NCI-H446 treated with DMSO at 0.1 percent for 48 hours (cell line): ENCODE results near the gene FANCD2OS.
"Not testable (repeated sequence)": the region's sequence is repeated elsewhere in the genome, so short reads cannot be mapped to it uniquely, and the experiment has no call there.

Experiments used
- DNase-seq: peaks from one replicate; lab custom pipeline; 2025; lab: John Stamatoyannopoulos, UW

The FANCD2OS gene

DNA sequence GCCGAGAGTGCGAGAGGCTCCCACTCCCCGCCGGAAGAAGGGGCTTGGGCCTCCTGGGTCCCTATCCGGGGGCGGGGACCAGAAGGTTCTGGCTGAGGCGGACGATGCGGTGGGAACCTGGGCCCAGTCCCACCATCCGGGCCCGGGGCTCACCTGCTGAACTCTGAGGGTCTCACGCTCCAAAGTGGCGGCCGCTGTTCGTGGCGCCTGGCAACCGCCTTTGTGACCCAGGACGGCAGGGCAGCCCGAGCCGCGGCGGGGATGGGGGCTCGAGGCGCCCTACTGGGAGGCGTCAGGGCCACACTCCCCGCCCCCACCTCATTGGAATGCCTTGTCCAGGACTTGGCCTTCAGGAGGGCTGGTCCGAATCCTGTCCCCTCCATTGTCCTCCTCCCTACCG, at the start of gene FANCD2OS:
TSS of gene FANCD2OS (minus strand) at position 165 of the 400 bp plus-strand sequence. CDS start 3,481 bp downstream, outside the sequence.
- no peak for DNase-seq

- no peak for DNase-seq
Observed at GRCh38 chr3:10157031-10157430, 49.0 kb upstream of the FANCD2OS start.

DNA sequence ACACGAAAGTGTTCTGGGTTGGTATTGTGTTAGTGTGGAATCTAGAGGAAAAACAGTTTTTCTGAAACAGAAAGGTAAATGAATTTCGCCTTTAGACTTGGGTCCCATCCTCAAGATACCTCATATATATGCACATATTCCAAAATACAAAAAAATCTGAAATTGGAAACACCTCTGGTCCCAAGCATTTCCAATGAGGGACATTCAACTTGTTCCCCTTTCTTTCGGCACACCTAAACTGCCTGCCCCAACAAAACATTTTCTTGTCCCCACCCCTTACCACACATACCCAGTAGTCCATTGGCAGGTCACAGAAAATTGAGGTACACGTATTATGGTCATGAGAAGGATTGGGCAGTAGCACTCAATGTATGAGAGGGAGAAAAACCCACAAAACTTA, 47.6 kb upstream of the FANCD2OS start:
- no peak for DNase-seq

- DNase-seq: no peak
Observed at GRCh38 chr3:10155123-10155472, 47.0 kb upstream of the FANCD2OS start.

DNA sequence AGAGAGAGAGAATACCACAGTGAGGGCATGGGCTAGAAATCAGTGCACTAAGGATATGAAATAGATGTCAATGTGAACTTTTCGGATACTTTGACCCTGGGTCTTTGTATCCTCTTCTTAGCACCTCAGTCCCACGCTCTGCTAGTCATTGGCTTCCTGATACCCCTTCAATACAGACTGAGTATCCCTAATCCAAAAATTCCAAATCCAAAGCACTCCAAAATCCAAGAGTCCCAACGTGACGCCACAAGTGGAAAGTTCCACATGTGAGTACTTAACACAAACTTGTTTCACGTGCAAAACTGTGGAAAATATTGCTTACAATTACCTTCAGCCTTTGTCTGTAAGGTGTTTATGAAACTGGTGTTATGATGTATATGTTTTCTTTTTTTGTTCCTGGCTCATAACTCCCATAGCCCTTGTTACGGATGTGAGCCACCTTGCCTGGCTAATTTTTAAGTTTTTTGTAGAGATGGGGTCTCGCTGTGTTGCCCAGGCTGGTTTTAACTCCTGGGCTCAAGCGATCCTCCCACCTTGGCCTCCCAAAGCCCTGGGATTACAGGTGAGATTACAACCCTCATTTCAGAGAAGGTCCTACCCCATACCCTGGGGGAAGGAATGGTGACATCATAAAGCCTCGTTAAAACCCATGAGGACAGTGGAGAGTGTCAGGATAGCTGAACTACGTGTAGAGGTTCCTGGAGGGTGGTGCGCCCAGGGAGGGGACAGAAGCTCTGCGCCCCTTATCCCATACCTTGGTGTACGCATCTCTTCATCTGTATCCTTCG, 46.5 kb upstream of the FANCD2OS start:
- no peak for DNase-seq

DNA sequence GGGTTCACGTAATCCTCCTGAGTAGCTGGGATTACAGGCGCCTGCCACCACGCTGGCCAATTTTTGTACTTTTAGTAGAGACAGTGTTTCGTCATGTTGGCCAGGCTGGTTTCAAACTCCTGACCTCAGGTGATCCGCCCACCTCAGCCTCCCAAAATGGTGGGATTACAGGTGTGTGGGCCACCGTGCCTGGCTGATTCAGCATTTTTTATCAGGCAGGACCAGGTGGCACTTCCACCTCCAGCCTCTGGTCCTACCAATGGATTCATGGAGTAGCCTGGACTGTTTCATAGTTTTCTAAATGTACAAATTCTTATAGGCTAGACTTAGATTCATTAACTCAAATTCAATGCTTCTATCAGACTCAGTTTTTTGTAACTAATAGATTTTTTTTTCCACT, 42.9 kb upstream of the FANCD2OS start:
- no peak for DNase-seq

GRCh38 chr3:10149226-10149625, 41.2 kb upstream of the FANCD2OS start:
- DNase-seq: no peak

- no peak for DNase-seq
Observed at GRCh38 chr3:10145685-10146084, 37.6 kb upstream of the FANCD2OS start.

- DNase-seq: no peak
Observed at GRCh38 chr3:10142707-10143560, 34.9 kb upstream of the FANCD2OS start.

- no peak for DNase-seq
Observed at GRCh38 chr3:10140996-10141546, 33.0 kb upstream of the FANCD2OS start.

DNA sequence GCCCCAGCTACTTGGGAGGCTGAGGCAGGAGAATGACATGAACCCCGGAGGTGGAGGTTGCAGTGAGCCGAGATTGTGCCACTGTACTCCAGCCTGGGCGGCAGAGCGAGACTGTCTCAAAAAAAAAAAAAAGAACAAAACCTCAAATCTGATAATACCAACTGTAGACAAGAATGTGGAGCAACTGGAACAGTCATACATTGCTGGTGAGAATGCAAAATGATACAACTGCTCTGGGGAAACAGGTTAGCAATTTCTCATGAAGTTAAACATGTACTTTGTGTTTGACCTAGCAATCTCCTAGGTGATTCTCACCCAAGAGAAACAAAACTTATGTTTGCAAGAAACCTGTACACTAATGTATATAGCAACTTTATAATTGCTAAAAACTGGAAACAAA, 29.1 kb upstream of the FANCD2OS start:
- no peak for DNase-seq

GRCh38 chr3:10136426-10137005, 28.5 kb upstream of the FANCD2OS start:
- DNase-seq: no peak

- not testable (repeated sequence) for DNase-seq
Observed at GRCh38 chr3:10135872-10136271, 27.8 kb upstream of the FANCD2OS start.

DNA sequence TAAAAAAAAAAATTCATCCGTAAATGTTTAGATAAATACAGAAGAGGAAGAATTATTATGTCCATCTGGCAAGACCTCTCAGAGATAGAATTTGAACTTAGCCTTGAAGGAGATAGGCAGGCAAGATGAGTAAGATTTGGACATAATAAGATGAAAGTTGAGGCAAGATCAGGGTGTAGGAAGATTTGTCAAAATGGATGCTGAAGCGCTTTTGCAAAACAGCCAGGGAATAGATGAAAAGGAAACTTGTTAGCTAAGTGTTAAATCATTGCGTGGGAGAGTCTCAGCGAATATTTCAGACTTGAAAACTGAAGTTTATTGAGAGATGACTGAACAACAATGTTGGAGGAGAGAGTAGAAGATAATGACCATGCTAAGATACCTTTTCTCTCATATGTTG, 14.7 kb upstream of the FANCD2OS start:
- no peak for DNase-seq

GRCh38 chr3:10121064-10121463, 13.0 kb upstream of the FANCD2OS start:
- DNase-seq: no peak

DNA sequence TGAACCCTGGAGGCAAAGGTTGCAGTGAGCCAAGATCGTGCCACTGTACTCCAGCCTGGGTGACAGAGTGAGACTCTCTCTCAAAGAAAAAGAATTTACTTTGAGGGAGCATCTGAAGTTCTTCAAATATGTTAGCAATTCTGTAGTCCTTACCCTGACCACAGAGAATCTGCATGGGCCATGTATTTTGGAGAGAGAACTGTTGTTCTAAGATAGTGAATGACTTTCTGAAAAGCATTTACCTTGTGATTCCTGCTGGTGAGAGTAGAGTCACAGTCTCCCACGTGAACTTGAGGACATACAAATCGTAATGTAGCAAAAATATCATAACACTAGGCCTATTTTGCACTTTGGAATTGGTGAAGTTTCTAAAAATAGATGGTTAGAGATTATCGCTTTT, 11.3 kb upstream of the FANCD2OS start:
- DNase-seq: no peak

GRCh38 chr3:10116928-10117327, 8.9 kb upstream of the FANCD2OS start:
- DNase-seq: no peak

- no peak for DNase-seq
Observed at GRCh38 chr3:10116138-10116460, 8.0 kb upstream of the FANCD2OS start.

DNA sequence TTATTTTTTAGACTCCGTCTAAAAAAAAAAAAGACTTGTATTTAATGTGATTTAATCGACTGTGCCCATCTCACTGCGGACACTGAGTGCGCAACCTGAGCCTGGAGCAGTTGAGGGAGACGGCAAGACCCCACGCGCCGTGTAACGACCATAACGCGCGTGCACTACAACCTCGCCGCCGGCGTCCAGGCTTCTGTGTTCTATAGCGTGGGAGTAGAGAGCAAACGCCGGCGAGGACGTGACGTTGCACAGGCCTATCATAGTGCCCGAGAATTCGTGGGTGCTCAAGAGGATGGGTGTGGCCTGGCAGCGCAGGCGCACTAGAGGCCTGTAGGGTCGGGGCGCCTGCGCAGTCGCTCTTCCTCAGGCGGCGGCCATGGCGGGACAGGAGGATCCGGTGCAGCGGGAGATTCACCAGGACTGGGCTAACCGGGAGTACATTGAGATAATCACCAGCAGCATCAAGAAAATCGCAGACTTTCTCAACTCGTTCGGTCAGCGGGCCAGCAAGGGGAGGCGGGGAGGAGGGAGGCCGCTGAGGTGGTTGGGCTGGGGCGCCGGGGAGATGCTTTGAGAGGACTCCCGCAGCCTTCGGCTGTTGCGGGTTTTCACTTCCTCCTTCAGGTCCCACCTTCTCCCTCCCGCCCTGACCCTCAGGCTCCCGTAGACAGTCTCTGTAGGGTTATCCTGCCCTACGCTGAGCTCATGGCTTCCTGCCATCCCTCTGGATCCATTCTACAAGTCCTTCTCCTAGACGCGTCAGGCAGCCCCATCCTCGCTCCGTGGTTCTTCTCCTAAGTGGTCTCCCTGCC, 7.5 kb upstream of the FANCD2OS start, which contains the start of gene BRK1:
TSS of gene BRK1 (plus strand) at position 350 of the 812 bp plus-strand sequence. CDS start at position 377, 27 bp downstream.
- DNase-seq: peak; percentile 86

DNA sequence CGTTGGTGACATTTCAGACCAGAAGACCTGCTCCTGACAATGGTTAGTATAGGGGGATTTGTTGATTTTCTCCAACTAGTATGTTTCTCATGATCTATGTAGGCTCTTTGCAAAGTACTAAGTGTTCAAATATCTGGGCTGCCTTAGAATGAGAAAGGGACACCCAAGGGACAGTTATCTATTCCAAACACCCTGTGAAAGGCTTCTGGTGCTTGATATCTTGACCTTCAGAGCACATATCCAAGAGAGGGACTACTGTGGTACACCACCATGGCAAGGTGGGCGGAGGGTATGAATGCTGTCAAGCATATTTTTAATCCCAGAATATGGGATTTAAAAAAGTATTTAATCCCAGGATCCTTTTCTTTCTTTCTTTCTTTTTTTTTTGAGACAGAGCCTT, 1.1 kb downstream of the FANCD2OS start:
- no peak for DNase-seq

DNA sequence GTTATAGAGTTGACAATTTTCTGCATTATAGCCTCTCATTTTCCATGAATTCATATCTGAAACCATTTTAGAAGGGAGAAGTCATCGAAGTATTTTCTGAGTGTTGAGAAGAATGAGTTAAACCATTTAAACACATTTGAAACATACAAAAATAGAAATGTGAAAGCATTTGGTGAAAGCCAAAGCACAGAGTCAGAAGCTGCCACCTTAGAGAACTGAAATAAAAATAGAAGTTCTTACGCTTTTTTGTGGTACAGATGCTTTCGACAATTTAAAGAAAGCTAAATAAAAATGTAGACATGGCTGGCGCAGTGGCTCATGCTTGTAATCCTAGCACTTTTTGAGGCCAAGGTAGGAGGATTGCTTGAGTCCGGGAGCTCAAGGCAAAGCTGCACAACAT, 9.0 kb downstream of the FANCD2OS start:
- DNase-seq: no peak

GRCh38 chr3:10093678-10094077, 14.4 kb downstream of the FANCD2OS start:
- no peak for DNase-seq
